A673 (cell line): ENCODE data around the gene ATG13.

Source experiments
- CTCF ChIP-seq: fragments of 300-800, 200-600 bp; sonication (generic); conservative IDR thresholded peaks from 2 replicates; pipeline ENCODE4 v1.5.1; 2017; ENCODE audit warnings: low read depth, mild to moderate bottlenecking, antibody characterized with exemption, low read length, moderate library complexity, mixed read lengths
- EZH2 ChIP-seq: fragments of 200-600 bp; sonication (generic); IDR thresholded peaks from 2 replicates; pipeline ENCODE4 v1.6.1; 2017; ENCODE audit warnings: borderline replicate concordance, low read depth, mild to moderate bottlenecking, mixed read lengths, antibody characterized with exemption, low read length; ENCODE audit not compliant: poor library complexity, severe bottlenecking

GRCh38 chr11:46633291-46634217 is 16.2 kb downstream of the ATG13 start:
- TF ChIP-seq EZH2: no peak
- TF ChIP-seq CTCF: no peak
